T-helper 2 cell treated with Interferon-gamma antibody and Interleukin-4, amounts not matched to agents 100 ng/mL and 5 ng/mL, for 36 hours (primary cell): ENCODE results near the gene CHRNA7. TPM values are rescaled to one million over a fixed set of nuclear protein-coding genes. Genes with fewer than 3 reads are reported as not detected.
"Not testable (repeated sequence)": the region's sequence is repeated elsewhere in the genome, so short reads cannot be mapped to it uniquely, and the experiment has no call there.

Source experiments
- intact Hi-C: fragments of 100-400 bp; cut with micrococcal nuclease; formaldehyde crosslinking; loops from one replicate; pipeline ENCODE4 v1.15.1; 2023
- total RNA-seq: library from RNA; stranded (reverse); gene quantifications from 2 replicates; pipeline ENCODE4 v1.2.3, GENCODE V29; 2022

Gene CHRNA7
- total RNA-seq, 1 donor from 2014 or later = not detected

GRCh38 chr15:32167913-32168312 lies 137.6 kb downstream of the CHRNA7 start:
- intact Hi-C loops = not testable (repeated sequence)

- intact Hi-C loops = not testable (repeated sequence)
Observed at GRCh38 chr15:32180579-32180978, 150.3 kb downstream of the CHRNA7 start.

GRCh38 chr15:32193780-32194179 lies 163.5 kb downstream of the CHRNA7 start:
- intact Hi-C loops = not testable (repeated sequence)

- intact Hi-C loops = not testable (repeated sequence)
Observed at GRCh38 chr15:32196206-32196605, 165.9 kb downstream of the CHRNA7 start.

GRCh38 chr15:32198938-32199337 lies 168.6 kb downstream of the CHRNA7 start:
- intact Hi-C loops = not testable (repeated sequence)

- intact Hi-C loops = not testable (repeated sequence)
Observed at GRCh38 chr15:32209081-32209480, 178.8 kb downstream of the CHRNA7 start.

GRCh38 chr15:32218666-32219065 lies 188.4 kb downstream of the CHRNA7 start:
- intact Hi-C loops = no loop called here

Other genes with a start within 250 kb of the CHRNA7 start
- 2.4 and 2.5 TPM in 2 replicates for gene OTUD7A, start 159.8 kb upstream of the CHRNA7 start, total RNA-seq